Measurements from ENCODE around the gene DNAL1. TPM values are rescaled to one million over a fixed set of nuclear protein-coding genes. Genes with fewer than 3 reads are reported as not detected.

Gene DNAL1
- total RNA-seq, 1 experiment from 2014 or later: 15.2 TPM

DNA sequence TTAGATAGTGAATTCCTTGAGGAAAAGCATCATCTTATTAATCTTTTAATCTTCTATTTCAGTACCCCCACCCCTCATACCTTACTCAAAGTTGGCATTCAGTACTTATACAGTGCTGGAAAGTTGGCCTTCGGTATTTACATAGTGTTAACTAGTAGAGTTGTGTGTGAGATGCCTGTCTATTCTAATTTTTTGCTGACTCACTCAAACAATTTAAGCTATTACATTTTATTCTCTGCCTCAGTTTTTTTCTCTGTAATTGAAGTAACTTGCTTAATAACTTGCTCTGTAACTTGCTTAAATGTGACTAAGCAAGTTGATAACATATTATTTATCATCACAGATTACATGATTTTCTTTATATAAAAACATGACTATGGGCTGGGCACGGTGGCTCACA, 20.3 kb downstream of the DNAL1 start:
- Mint-ChIP-seq H3K36me3 (ENCODE audit: insufficient read depth, unreplicated experiment) (no peaks in the 10 kb centered on the region), H3K4me3 (ENCODE audit: low read depth, unreplicated experiment) (no peak overlapping the region), H3K4me1 (ENCODE audit: low read depth, unreplicated experiment) (peaks cover 11% of the 10 kb centered on the region), H3K27me3 (ENCODE audit: unreplicated experiment) (no peaks in the 10 kb centered on the region), H3K27ac (ENCODE audit: unreplicated experiment) (no peak overlapping the region), H3K9me3 (ENCODE audit: low read depth, unreplicated experiment) (no peaks in the 10 kb centered on the region)
- intact Hi-C loops (cut with micrococcal nuclease; ENCODE audit: unreplicated experiment): no loop called here
- CTCF ChIA-PET: interaction anchor here (0.6 kb wide), 1 partner anchor 8 kb away, joined by 4 read pairs; no protein-coding TSS in a partner anchor
- no TSS peak for BruUV-seq (replicated peaks)
- no peak for DNase-seq
- TF ChIP-seq, protein P1, sequence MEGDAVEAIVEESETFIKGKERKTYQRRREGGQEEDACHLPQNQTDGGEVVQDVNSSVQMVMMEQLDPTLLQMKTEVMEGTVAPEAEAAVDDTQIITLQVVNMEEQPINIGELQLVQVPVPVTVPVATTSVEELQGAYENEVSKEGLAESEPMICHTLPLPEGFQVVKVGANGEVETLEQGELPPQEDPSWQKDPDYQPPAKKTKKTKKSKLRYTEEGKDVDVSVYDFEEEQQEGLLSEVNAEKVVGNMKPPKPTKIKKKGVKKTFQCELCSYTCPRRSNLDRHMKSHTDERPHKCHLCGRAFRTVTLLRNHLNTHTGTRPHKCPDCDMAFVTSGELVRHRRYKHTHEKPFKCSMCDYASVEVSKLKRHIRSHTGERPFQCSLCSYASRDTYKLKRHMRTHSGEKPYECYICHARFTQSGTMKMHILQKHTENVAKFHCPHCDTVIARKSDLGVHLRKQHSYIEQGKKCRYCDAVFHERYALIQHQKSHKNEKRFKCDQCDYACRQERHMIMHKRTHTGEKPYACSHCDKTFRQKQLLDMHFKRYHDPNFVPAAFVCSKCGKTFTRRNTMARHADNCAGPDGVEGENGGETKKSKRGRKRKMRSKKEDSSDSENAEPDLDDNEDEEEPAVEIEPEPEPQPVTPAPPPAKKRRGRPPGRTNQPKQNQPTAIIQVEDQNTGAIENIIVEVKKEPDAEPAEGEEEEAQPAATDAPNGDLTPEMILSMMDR (IDR thresholded peaks at IDR 0.05; ENCODE audit: unreplicated experiment): no peak

DNA sequence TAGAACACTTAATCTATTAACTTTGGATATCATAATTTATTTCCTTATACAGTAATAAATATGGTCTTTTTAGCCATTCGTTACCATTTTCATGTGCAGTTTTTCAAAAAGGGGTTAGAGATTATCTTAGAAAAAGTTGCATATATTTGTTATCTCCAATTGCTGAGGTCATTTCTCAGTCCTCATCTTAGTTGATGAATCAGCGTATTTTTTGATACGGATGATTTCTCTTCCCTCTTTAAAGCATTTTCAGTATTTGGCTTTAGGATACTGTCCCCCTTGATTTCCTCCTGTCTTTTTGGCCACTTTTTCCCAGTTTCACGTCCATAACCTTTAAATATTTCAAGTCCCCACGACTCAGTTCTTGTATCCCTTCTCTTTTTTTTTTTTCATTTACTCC, 21.8 kb downstream of the DNAL1 start:
- H3K4me3 Mint-ChIP-seq (ENCODE audit: low read depth, unreplicated experiment): no peak overlapping the region
- no peaks in the 10 kb centered on the region for H3K27me3 Mint-ChIP-seq (ENCODE audit: unreplicated experiment)
- no peak for DNase-seq
- H3K4me1 Mint-ChIP-seq (ENCODE audit: low read depth, unreplicated experiment): peaks cover 11% of the 10 kb centered on the region
- intact Hi-C loops (cut with micrococcal nuclease; ENCODE audit: unreplicated experiment): no loop called here
- CTCF ChIA-PET: no interaction called here
- no peak overlapping the region for H3K27ac Mint-ChIP-seq (ENCODE audit: unreplicated experiment)
- BruUV-seq (replicated peaks): no TSS peak
- TF ChIP-seq, protein P1 (IDR thresholded peaks at IDR 0.05; ENCODE audit: unreplicated experiment): no peak
- H3K9me3 Mint-ChIP-seq (ENCODE audit: low read depth, unreplicated experiment): no peaks in the 10 kb centered on the region
- no peaks in the 10 kb centered on the region for H3K36me3 Mint-ChIP-seq (ENCODE audit: insufficient read depth, unreplicated experiment)

DNA sequence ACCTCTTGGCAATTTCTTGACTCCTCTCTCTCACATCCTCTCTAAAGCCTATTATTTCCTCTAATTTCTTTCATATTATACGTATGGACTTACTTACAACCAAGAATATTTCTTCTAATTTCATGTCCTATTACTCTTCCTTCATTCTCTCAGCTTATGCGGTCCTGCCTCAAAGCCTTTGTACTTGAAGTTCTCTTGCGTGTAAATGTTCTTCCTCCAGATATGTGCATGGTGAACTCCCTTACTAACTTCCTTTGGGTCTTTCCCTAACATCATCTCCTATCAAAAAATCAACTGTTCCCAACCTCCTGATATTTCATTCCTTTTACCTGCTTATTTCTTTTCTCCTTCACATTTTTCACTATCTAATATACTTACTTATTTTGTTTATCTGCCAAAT, 23.1 kb downstream of the DNAL1 start:
- Mint-ChIP-seq H3K27ac (ENCODE audit: unreplicated experiment) (no peak overlapping the region), H3K9me3 (ENCODE audit: low read depth, unreplicated experiment) (no peaks in the 10 kb centered on the region), H3K27me3 (ENCODE audit: unreplicated experiment) (no peaks in the 10 kb centered on the region), H3K4me3 (ENCODE audit: low read depth, unreplicated experiment) (no peak overlapping the region), H3K36me3 (ENCODE audit: insufficient read depth, unreplicated experiment) (no peaks in the 10 kb centered on the region), H3K4me1 (ENCODE audit: low read depth, unreplicated experiment) (peaks cover 2% of the 10 kb centered on the region)
- BruUV-seq (replicated peaks): no TSS peak
- TF ChIP-seq, protein P1 (IDR thresholded peaks at IDR 0.05; ENCODE audit: unreplicated experiment): no peak
- no peak for DNase-seq
- intact Hi-C loops (cut with micrococcal nuclease; ENCODE audit: unreplicated experiment): no loop called here
- CTCF ChIA-PET: no interaction called here

DNA sequence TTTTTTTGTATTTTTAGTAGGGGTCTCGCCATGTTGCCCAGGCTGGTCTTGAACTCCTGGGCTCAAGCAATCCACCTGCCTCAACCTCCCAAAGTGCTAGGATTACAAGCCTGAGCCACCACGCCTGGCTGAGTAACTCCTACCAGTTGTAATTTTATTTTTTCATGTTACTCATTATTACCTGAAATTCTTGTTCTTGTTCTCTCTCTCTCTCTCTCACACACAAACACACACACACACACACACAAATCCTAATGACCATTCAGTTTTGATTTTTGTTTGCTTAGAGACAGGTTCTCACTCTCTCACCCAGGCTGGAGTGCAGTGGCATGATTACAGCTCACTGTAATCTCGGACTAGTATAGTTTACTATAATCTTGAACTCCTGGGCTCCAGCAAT, 30.2 kb downstream of the DNAL1 start:
- H3K27me3 Mint-ChIP-seq (ENCODE audit: unreplicated experiment): no peaks in the 10 kb centered on the region
- no peak overlapping the region for H3K4me3 Mint-ChIP-seq (ENCODE audit: low read depth, unreplicated experiment)
- H3K4me1 Mint-ChIP-seq (ENCODE audit: low read depth, unreplicated experiment): no peaks in the 10 kb centered on the region
- H3K36me3 Mint-ChIP-seq (ENCODE audit: insufficient read depth, unreplicated experiment): peaks cover 7% of the 10 kb centered on the region
- no peaks in the 10 kb centered on the region for H3K9me3 Mint-ChIP-seq (ENCODE audit: low read depth, unreplicated experiment)
- intact Hi-C loops (cut with micrococcal nuclease; ENCODE audit: unreplicated experiment): no loop called here
- CTCF ChIA-PET: no interaction called here
- no peak for DNase-seq
- no TSS peak for BruUV-seq (replicated peaks)
- TF ChIP-seq, protein P1 (IDR thresholded peaks at IDR 0.05; ENCODE audit: unreplicated experiment): no peak
- no peak overlapping the region for H3K27ac Mint-ChIP-seq (ENCODE audit: unreplicated experiment)

All from Calu3 (cell line).